ENCODE measurements around the gene HOGA1. TPM values are rescaled to one million over a fixed set of nuclear protein-coding genes. Genes with fewer than 3 reads are reported as not detected.
A peak's percentile ranks its signal among the peaks of the same experiment; 100 is the strongest.
"Not testable (repeated sequence)": the region's sequence is repeated elsewhere in the genome, so short reads cannot be mapped to it uniquely, and the experiment has no call there.

The HOGA1 gene
- total RNA-seq, 1 donor from 2014 or later: 18.7 TPM

GRCh38 chr10:97573672-97574071 lies 10.5 kb upstream of the HOGA1 start:
- intact Hi-C loops (cut with DNase I): loop anchor here (2.0 kb wide), 1 partner anchor 37 kb away; no protein-coding TSS in a partner anchor
- no peak for ATAC-seq (ENCODE audit: poor library complexity)

GRCh38 chr10:97574374-97575126 lies 9.6 kb upstream of the HOGA1 start:
- DNase-seq (peak; percentile 72), ATAC-seq (ENCODE audit: poor library complexity) (peak; percentile 66)
- intact Hi-C loops (cut with DNase I): no loop called here

More at GRCh38 chr10:97573672-97574071, 10.5 kb upstream of the HOGA1 start:
- DNase-seq: no peak

GRCh38 chr10:97575127-97575668 lies 9.0 kb upstream of the HOGA1 start:
- ATAC-seq (ENCODE audit: poor library complexity): no peak

GRCh38 chr10:97576487-97576886 lies 7.7 kb upstream of the HOGA1 start:
- intact Hi-C loops (cut with DNase I); DNase-seq; ATAC-seq (ENCODE audit: poor library complexity): not testable (repeated sequence)

More at GRCh38 chr10:97575127-97575668, 9.0 kb upstream of the HOGA1 start:
- no peak for DNase-seq
- intact Hi-C loops (cut with DNase I): no loop called here

GRCh38 chr10:97577701-97578100 lies 6.5 kb upstream of the HOGA1 start:
- ATAC-seq (ENCODE audit: poor library complexity): no peak
- intact Hi-C loops (cut with DNase I): no loop called here
- no peak for DNase-seq

GRCh38 chr10:97578171-97578844 lies 5.9 kb upstream of the HOGA1 start:
- intact Hi-C loops (cut with DNase I): no loop called here
- DNase-seq (no peak), ATAC-seq (ENCODE audit: poor library complexity) (no peak)

- DNase-seq (no peak), ATAC-seq (ENCODE audit: poor library complexity) (no peak)
- intact Hi-C loops (cut with DNase I): no loop called here
These were observed 3.5 kb upstream of the HOGA1 start for GRCh38 chr10:97580421-97581367.

GRCh38 chr10:97582169-97582568 lies 2.0 kb upstream of the HOGA1 start:
- no peak for DNase-seq
- no peak for ATAC-seq (ENCODE audit: poor library complexity)
- intact Hi-C loops (cut with DNase I): no loop called here

GRCh38 chr10:97583476-97583875 lies 713 bp upstream of the HOGA1 start:
- intact Hi-C loops (cut with DNase I): no loop called here
- ATAC-seq (ENCODE audit: poor library complexity): no peak
- DNase-seq: no peak

- DNase-seq (no peak), ATAC-seq (ENCODE audit: poor library complexity) (peak; percentile 56)
- intact Hi-C loops (cut with DNase I): no loop called here
These were observed 729 bp downstream of the HOGA1 start for GRCh38 chr10:97584798-97585438.

GRCh38 chr10:97585439-97585811 lies 1.2 kb downstream of the HOGA1 start:
- intact Hi-C loops (cut with DNase I): no loop called here
- ATAC-seq (ENCODE audit: poor library complexity) (peak; percentile 3), DNase-seq (no peak)

- DNase-seq (no peak), ATAC-seq (ENCODE audit: poor library complexity) (no peak)
These were observed 3.0 kb downstream of the HOGA1 start for GRCh38 chr10:97587183-97587582.

GRCh38 chr10:97589479-97589878 lies 5.3 kb downstream of the HOGA1 start, which contains the start of gene C10orf62:
TSS of gene C10orf62 (plus strand) at chr10:97589721. CDS start at chr10:97589898, 177 bp downstream.
- no peak for DNase-seq
- intact Hi-C loops (cut with DNase I): no loop called here
- ATAC-seq (ENCODE audit: poor library complexity): no peak

More at GRCh38 chr10:97587183-97587582, 3.0 kb downstream of the HOGA1 start:
- intact Hi-C loops (cut with DNase I): no loop called here

GRCh38 chr10:97590082-97590747 lies 6.0 kb downstream of the HOGA1 start:
- DNase-seq (peak; percentile 12), ATAC-seq (ENCODE audit: poor library complexity) (no peak)
- intact Hi-C loops (cut with DNase I): no loop called here

GRCh38 chr10:97590748-97591495 lies 6.7 kb downstream of the HOGA1 start:
- peak; percentile 5 for DNase-seq
- intact Hi-C loops (cut with DNase I): no loop called here

GRCh38 chr10:97593421-97593820 lies 9.2 kb downstream of the HOGA1 start:
- no peak for ATAC-seq (ENCODE audit: poor library complexity)
- intact Hi-C loops (cut with DNase I): no loop called here
- peak; percentile 10 for DNase-seq

More at GRCh38 chr10:97590748-97591495, 6.7 kb downstream of the HOGA1 start:
- ATAC-seq (ENCODE audit: poor library complexity): no peak

Data from Right ventricle myocardium superior (tissue), 1 donor.